Posterior vena cava (tissue), 2 donors: ENCODE measurements around the gene MAPK12. TPM values are rescaled to one million over a fixed set of nuclear protein-coding genes. Genes with fewer than 3 reads are reported as not detected.
"Not testable (repeated sequence)": the region's sequence is repeated elsewhere in the genome, so short reads cannot be mapped to it uniquely, and the experiment has no call there.

Experiments used
- DNase-seq: peaks from one replicate; pipeline ENCODE4 v3.0.0-alpha.2; 2020; ENCODE audit warnings: low spot score
- intact Hi-C, 2 donors: fragments of 100-400 bp; cut with DNase I; formaldehyde crosslinking; loops; one replicate each; pipeline versions ENCODE4 v1.14.1 to v1.14.2; 2022 to 2023
- total RNA-seq, 2 donors: library from RNA; stranded (reverse); fragmentation: NEBNext Ultra II Directional; extraction: Animal tissue kit (Norgen Biotek cat#: 25700); gene quantifications; one replicate each; pipeline ENCODE4 v1.2.1, GENCODE V29; 2021
- donor health status: DM: yes; HTN: yes; CAD: no.
- donor health status: DM: yes; HTN: yes; CAD: no.

Gene MAPK12
- total RNA-seq, 2 donors from 2014 or later: 10.4 to 13.2 TPM

GRCh38 chr22:50213263-50213662 lies 48.2 kb downstream of the MAPK12 start:
- DNase-seq: no peak
- intact Hi-C loops: loop anchor here in 1 of 2 donors (10.0 kb wide), 1 partner anchor 428 kb away; no protein-coding TSS in a partner anchor

- DNase-seq: no peak
- intact Hi-C loops: loop anchor here in 1 of 2 donors (2.0 to 10.0 kb wide), 2 partner anchors 64 to 426 kb away; no protein-coding TSS in a partner anchor
Observed at GRCh38 chr22:50211147-50211546, 50.3 kb downstream of the MAPK12 start.

GRCh38 chr22:50210378-50211139 lies 50.9 kb downstream of the MAPK12 start:
- no peak for DNase-seq
- intact Hi-C loops: loop anchor here in 1 of 2 donors (2.0 to 10.0 kb wide), 2 partner anchors 64 to 426 kb away; no protein-coding TSS in a partner anchor

DNA sequence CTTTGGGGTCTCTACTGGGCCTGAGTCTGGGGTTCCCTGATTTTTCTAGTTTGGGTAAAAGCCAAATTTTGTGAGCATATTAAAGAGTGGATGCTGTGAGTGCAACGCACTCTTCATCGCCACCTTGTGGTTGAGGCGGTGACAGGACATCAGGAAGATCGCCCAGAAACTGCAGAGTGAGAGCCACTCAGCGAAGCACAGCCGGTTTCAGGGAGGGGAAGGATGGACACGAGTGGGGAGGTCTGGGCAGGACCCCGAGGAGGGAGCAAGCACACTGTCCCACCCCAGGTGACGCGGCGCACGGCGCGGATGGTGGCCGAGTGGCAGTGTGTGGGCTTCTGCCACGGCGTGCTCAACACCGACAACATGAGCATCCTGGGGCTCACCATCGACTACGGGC lies 51.6 kb downstream of the MAPK12 start:
- DNase-seq: no peak
- intact Hi-C loops: loop anchor here (2.0 to 10.0 kb wide), 3 partner anchors 63 to 425 kb away; no protein-coding TSS in a partner anchor

GRCh38 chr22:50208939-50209892 lies 52.3 kb downstream of the MAPK12 start:
- DNase-seq: no peak
- intact Hi-C loops: loop anchor here in 1 of 2 donors (5.0 kb wide), 1 partner anchor 62 kb away; no protein-coding TSS in a partner anchor

- intact Hi-C loops: loop anchor here in 1 of 2 donors (5.0 kb wide), 1 partner anchor 61 kb away; no protein-coding TSS in a partner anchor
- DNase-seq: no peak
Observed at GRCh38 chr22:50208430-50208938, 53.0 kb downstream of the MAPK12 start.

DNA sequence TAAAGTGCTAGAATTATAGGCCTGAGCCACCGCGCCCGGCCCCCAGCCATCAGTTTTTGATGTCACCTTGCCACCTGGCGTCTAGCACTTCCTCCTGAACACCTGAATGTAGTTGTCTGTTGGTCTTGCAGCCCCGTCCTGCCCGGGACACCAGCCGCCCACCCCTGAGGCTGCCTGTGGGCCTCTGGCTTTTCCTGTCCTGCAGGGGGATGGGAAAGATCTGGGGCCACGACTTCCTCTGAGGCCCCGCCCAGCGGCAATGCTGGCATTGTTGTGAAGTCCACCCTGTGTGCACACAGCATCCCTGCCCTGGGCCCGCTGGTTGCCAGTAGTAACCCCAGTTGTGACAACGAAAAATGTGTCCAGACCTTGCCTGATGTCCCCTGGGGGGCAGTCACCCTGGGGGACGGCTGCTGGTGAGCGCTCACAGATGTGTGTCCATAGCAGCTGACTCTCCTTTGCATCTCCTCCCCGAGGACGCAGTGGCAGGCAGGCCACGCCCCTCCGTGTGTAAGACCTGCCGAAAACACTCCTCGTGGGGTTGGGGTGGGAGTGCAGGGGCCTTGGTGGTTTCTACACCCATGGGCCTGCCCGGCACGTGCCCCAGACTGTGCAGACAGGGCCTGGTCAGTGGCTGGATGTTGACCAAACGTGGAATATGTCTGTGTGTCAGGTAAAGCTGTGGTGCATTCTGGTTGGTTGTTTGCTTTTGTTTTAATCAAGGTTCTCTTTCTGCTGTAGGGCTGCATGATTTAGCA lies 53.9 kb downstream of the MAPK12 start:
- intact Hi-C loops: loop anchor here in 1 of 2 donors (5.0 kb wide), 1 partner anchor 60 kb away; no protein-coding TSS in a partner anchor
- no peak for DNase-seq

DNA sequence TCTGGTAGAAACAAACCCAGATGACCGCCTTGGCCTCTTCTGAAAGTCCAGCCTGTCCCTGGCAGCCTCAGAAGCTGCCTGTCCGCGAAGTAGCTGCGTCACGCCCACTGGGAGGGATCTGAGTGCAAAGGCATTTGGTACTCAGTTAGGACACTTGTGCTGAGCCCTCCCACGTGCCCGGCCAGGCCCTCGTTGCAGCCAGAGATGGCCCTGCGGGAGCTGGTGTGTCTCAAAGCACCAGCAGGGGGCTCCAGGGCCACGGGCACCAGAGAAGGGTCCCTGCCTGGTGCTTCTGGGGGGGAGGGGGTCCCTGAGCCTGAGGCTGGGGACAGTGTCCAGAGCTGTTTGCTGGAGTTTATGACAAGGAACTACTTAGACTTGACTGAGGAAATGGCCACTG lies 54.9 kb downstream of the MAPK12 start:
- DNase-seq: peak; percentile 93
- intact Hi-C loops: loop anchor here in 1 of 2 donors (5.0 kb wide), 1 partner anchor 59 kb away; no protein-coding TSS in a partner anchor

DNA sequence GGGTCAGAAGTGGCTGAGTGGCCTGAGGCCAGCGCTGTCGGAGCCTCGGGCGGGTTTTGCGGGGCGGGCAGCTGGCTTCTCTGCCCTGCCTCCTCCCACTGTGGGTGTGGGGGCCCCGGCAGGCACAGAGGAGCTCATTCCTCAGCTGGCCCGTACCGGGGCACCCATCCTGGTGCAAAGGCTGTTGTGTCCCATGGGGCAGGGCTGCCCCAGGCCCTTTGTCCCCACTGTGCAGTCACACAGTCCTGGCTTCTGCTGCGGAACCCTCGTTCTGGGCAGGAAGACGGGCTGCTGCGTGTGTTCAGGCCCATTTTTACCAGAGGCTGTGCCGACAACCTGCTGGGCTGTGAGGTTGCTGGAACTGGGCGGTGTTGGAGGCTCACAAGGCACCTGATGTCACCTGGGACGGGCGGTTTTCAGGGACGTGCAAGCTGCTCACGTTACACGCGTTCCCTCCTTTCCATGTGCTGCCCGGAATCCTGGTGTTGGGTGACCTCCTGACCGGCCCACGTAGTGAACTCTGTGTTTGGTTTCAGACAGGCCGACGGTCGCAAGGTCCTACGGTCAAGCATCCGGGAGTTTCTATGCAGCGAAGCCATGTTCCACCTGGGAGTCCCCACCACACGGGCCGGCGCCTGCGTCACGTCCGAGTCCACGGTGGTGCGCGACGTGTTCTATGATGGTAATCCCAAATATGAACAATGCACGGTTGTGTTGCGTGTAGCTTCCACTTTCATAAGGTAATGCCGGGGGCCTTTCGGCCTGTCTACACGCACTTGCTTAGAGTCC lies 55.5 kb downstream of the MAPK12 start:
- no peak for DNase-seq
- intact Hi-C loops: loop anchor here in 1 of 2 donors (5.0 kb wide), 1 partner anchor 59 kb away; no protein-coding TSS in a partner anchor

DNA sequence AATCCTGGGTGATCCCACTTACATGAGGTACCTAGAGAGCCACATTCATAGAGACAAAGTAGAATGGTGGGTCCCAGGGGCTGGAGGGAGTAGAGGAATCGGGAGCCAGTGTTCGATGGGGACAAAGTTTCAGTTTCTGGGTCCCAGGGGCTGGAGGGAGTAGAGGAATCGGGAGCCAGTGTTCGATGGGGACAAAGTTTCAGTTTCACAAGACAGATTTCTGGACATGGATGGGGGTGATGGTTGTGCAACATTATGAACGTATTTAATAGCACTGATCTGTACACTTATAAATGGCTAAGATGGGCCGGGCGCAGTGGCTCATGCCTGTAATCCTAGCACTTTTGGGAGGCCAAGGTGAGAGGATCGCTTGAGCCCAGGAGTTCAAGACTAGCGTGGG lies 56.5 kb downstream of the MAPK12 start:
- not testable (repeated sequence) for DNase-seq
- intact Hi-C loops: loop anchor here in 1 of 2 donors (5.0 kb wide), 1 partner anchor 58 kb away; no protein-coding TSS in a partner anchor

GRCh38 chr22:50204571-50204970 lies 56.9 kb downstream of the MAPK12 start:
- no peak for DNase-seq
- intact Hi-C loops: no loop called here

- DNase-seq: no peak
- intact Hi-C loops: no loop called here
Observed at GRCh38 chr22:50203288-50203687, 58.2 kb downstream of the MAPK12 start.

Other genes starting within 250 kb of the MAPK12 start
- not detected for gene IL17REL, start 248.9 kb downstream of the MAPK12 start, total RNA-seq
- gene TTLL8, start 203.4 kb downstream of the MAPK12 start, total RNA-seq: not detected
- under 1 TPM; 0.19 to 0.28 TPM for gene MLC1, start 176.3 kb downstream of the MAPK12 start, total RNA-seq
- gene MOV10L1, start 171.7 kb downstream of the MAPK12 start, total RNA-seq: under 1 TPM; 0.43 to 0.56 TPM
- under 1 TPM; 0.19 to 0.23 TPM for gene PANX2, start 91.0 kb downstream of the MAPK12 start, total RNA-seq
- 10 to 100 TPM; 18.3 to 20.5 TPM for gene TRABD, start 75.8 kb downstream of the MAPK12 start, total RNA-seq
- gene SELENOO, start 60.7 kb downstream of the MAPK12 start, total RNA-seq: 10 to 100 TPM; 10.8 to 11.9 TPM
- 10 to 100 TPM; 20.6 to 23.4 TPM for gene TUBGCP6, start 16.7 kb downstream of the MAPK12 start, total RNA-seq
- 10 to 100 TPM; 14.1 to 23.6 TPM for gene HDAC10, start 10.4 kb downstream of the MAPK12 start, total RNA-seq
- 10 to 100 TPM; 11.5 to 11.6 TPM for gene MAPK11, start 8.7 kb upstream of the MAPK12 start, total RNA-seq
- gene PLXNB2, start 46.0 kb upstream of the MAPK12 start, total RNA-seq: 100 to 1,000 TPM; 108 to 125 TPM
- gene DENND6B, start 65.3 kb upstream of the MAPK12 start, total RNA-seq: 1 to 10 TPM; 2.1 to 2.5 TPM
- gene PPP6R2, start 81.6 kb upstream of the MAPK12 start, total RNA-seq: 10 to 100 TPM; 35.3 to 36.0 TPM
- gene SBF1, start 213.4 kb upstream of the MAPK12 start, total RNA-seq: 10 to 100 TPM; 58.5 to 83.8 TPM
- under 1 TPM; 0.14 to 0.56 TPM for gene ADM2, start 219.9 kb upstream of the MAPK12 start, total RNA-seq
- not detected for gene MIOX, start 225.2 kb upstream of the MAPK12 start, total RNA-seq
- gene LMF2, start 246.0 kb upstream of the MAPK12 start, total RNA-seq: 10 to 100 TPM; 39.0 to 53.3 TPM
- gene NCAPH2, start 246.5 kb upstream of the MAPK12 start, total RNA-seq: 10 to 100 TPM; 32.1 to 32.7 TPM